HG03139 (cell line): ENCODE data around the gene MAPK7.

ENCODE experiments used
- ATAC-seq: cut with Tn5 transposase; IDR thresholded peaks from one replicate; pipeline ENCODE4 v1.9.1; 2021; ENCODE audit not compliant: unreplicated experiment

MAPK7 gene

GRCh38 chr17:19392303-19392702 is 14.0 kb downstream of the MAPK7 start:
- no peak for ATAC-seq

DNA sequence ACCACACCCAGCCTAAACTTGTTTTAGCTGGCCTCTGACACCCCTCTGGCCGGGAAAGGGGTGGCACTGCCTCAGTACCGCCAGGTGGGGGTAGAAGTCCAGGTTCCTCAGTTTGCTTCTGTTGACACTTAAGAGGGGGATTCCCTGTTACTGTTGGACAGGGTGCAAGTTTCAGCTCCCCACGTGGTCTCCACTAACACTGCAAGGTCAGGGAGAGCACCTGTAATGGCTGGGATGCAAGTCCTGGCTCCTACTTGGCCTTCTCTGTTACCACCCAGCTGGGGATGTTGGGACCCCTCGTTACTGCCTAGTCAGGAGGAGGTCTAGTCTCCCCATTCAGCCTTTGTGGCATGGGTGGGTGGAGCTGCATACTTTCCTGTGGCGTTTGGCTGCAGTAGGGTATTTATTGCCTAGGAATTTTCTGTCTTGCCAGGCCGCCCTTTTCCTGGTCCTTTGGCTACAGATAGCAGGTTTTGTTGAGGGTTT is 19.3 kb downstream of the MAPK7 start:
- ATAC-seq, result no peak

DNA sequence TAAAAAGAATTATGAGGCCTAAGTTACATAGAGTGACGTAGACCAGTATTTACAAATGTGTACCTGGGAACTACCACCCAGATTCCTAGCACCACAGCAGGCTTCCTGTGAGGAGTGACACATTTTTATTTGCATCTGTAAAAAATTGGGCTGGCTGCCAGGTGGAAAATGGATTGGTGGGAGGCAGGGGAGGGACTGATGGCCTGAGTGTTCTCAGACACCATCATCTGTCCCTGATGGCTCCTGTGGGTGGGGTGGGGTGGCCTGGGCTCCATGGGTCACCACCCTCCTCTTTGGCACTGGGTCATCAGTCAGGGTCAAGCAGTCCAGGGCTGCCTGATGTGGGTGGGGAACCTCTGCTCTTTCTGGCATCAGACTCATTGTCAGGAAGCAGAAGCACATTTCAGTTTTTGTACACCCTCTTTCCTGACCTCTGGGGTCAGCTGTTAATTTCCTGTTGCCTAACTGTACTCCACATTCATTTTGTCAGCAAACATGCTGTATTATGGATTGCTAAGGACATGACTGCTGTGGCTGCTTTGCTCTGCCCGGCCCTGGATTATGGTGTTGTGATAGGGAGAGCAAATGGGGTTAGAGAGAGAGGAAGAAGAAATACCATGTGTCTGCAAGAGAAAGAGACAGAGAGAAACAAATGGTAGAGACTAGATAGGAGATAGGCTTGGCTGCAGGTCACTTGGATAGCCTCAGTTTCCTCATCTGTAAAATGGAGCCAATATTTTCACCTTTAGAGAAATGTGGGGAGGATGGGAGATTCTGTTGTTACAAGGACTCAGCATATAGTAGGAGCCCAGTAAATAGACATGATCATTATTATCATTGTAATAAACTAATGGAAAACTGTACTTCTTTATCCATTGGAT is 20.2 kb downstream of the MAPK7 start:
- no peak for ATAC-seq

- no peak for ATAC-seq
Measured at GRCh38 chr17:19399750-19400450, 21.6 kb downstream of the MAPK7 start.

DNA sequence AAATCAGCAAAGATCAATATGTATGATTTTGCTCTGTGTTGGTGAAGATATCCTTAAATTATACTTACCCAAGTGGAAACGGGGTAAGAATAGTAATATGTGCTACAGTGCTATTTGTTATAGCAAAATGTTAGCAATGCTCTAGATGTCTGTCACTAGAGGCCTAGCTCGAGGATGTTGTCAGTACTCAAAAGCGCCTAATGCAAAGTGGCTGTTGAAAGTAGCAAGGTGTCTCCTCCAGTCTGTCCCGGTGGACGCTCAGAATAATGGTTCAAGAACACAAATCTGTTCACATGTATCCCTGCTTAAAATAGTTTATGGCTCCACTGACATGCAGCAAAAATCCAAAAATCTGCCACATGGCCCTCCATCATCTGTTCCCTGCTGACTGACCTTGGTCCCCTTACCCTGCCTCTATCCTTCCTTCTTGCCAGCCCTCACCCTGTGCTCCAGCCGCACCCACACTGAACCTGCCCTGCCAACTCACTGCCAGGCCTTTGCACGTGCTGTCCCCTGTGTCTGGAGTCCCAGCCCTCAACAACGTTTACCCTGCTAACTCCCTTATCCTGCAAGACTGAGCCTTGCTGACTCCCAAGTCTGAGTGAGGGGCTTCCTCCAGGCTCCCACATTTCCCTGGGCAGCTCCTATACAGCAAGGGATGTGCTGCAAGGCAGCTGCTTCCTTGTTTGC is 23.2 kb downstream of the MAPK7 start:
- no peak for ATAC-seq

DNA sequence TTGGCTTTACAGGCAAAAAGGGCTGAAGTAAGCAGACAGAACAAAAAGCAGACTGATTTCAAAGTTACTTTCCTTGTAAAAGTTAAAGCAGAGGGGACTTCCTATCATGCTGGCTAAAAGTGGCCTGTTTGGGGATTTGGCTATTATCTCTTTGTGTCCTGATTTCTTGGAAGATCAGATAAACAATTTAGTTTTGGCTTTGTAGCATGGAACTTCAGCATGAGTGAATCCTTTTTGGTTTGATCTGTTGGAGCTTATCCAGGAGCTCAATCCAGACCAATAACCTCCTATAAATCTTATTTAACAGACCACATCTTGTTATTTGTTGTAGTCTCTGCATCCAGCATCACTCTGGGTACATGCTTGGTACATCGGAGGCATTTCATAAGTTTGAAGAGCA is 23.9 kb downstream of the MAPK7 start:
- no peak for ATAC-seq

- no peak for ATAC-seq
Measured at GRCh38 chr17:19403021-19403420, 24.7 kb downstream of the MAPK7 start.

GRCh38 chr17:19404264-19404663 is 26.0 kb downstream of the MAPK7 start:
- ATAC-seq, result no peak

- ATAC-seq, result no peak
Measured at GRCh38 chr17:19405114-19405513, 26.8 kb downstream of the MAPK7 start.

DNA sequence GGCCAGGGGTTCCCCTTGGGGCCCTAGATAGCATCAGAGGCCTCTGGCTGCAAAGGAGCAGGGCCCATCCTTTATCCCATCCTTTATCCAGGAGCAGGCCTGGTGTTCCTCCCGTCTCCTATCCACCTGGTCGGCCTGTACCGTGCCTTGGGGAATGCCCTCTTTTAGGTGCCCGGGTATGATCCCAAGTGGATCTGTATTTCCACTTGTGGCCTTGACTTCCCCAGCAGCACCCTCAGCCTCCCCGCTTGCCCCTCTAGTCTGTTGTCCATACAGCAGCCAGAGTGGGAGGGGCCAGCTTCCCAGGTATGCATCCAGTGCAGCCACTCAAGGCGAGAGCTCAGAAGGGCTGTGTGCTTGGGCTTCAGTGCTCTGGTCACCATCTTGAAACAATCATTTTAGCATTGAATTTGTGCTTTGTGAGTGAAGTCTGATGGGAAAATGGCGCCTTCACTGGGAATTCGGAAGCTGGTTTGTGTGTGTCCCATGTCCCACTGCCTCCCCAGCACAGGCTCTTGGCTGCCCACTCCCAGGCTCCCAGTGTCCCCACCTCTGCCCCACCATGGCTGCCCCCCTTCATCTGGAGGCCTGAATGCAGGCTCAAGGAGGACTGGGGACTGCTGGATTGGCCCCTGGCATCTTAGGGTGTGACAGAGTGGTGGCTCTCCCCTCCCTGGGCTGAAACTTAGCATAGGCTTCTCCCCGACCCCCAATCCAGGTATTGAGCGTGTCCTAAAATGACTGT is 29.5 kb downstream of the MAPK7 start:
- no peak for ATAC-seq

GRCh38 chr17:19408346-19408710 is 30.0 kb downstream of the MAPK7 start:
- no peak for ATAC-seq

DNA sequence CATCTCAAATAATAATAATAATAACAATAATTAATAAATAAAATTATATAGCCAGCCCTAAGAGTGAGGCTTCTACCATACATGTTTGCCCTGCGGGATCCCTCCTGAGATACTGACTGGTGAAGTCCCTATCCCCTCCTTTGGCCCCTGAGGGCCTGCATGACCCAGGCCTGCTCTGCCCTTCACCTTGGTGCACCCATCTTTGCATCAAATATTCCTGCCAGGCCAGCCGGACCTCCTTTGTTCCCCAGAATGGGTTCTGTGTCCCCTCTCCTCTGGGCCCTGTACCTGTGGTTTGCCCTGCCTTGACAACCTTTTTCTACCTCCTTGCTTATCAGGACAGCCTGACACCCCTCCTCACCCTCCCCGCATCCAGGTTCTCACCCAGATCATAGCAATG is 30.8 kb downstream of the MAPK7 start:
- no peak for ATAC-seq

- ATAC-seq, result no peak
Measured at GRCh38 chr17:19409509-19409908, 31.2 kb downstream of the MAPK7 start.

DNA sequence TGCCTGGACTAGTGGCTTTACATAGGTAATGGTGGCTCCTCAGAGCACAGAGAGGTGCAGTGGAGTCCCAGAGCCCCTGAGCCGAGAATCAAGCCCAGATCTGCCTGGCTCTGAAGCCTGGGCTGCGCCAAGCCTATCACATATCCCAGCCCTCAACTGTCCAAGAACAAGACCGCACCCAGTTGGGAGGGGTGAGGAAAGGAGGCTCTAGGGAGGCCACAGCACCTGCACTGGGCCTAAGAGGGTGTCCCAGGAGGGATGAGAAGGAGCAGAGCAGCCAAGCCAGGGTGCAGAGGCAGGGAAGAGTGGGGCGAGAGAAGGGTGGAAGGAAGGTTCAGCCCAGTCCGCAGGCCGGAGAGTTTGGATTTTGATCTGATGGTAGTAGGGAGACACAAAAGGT is 31.8 kb downstream of the MAPK7 start:
- ATAC-seq, result no peak

GRCh38 chr17:19410875-19411620 is 32.8 kb downstream of the MAPK7 start, which contains the start of gene RNF112:
Gene RNF112 (plus strand): TSS chr17:19411232. CDS start chr17:19411409, 177 bp downstream.
- no peak for ATAC-seq

DNA sequence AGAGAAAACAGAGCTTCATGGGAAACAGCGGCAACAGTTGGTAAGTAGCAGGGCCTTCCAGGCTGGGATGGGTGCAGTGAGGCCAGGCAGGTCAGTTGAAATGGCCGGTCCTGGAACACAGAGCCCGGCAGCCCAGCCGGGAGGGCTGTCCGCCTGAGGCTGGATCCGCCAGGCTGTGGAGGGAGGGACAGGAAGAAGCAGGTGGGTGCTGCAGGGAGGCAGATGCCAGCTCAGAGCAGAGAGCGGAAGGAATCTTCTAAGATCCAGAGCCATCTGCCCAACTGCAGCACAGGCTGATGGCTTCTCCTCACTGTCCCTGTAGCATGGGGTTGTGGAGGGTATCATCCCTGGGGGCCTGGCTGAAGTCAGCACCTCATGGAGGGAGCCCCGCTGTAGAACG is 33.3 kb downstream of the MAPK7 start:
- no peak for ATAC-seq

DNA sequence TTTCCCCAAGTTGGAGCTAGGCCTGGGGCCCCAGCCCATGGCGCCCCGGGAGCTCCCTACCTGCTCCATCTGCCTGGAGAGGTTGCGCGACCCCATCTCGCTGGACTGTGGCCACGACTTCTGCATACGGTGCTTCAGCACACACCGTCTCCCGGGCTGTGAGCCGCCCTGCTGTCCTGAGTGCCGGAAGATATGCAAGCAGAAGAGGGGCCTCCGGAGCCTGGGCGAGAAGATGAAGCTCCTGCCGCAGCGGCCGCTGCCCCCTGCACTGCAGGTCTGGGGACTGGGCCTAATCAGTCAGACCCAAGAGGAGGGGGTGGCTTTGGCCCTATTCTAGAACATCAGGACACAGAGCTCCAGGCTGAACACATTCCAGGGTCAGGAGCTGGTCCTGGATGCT is 34.2 kb downstream of the MAPK7 start:
- ATAC-seq, result no peak

DNA sequence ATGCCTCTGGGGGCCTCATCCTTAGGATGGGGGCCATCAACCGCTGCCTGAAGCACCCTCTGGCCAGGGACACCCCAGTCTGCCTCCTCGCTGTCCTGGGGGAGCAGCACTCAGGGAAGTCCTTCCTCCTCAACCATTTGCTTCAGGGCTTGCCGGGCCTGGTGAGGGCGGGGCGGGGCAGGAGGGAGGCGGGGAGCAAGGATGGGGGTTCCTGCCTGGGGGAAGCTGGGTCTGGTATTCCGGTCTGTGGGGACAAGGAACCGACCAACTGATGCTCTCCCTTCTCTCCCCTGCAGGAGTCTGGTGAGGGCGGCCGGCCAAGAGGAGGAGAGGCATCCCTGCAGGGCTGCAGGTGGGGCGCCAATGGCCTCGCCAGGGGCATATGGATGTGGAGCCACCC is 34.7 kb downstream of the MAPK7 start:
- ATAC-seq, result no peak

DNA sequence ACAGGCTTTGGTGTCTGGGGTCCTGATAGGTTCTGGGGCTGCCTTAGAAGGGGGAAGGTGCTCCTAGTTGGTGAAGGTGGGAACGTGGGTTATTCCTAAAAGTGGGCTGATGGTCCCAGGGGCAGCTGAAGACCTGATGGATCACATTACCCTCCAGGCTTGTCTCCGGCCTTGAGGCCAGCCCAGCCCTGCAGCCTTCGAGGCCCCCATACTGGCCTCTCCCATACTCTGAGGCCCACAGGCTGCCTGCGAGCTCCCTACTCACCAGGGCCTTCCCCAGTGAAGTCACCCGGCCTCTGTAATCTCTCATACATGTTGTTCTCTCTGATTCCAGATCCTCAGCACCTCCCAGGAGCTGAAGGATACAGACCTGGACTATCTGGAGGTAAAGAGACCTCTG is 35.5 kb downstream of the MAPK7 start:
- no peak for ATAC-seq
